VCaP (cell line): Measurements from ENCODE around the gene YPEL2.

ENCODE experiments used
- H3K27ac ChIP-seq: fragments of 450-650 bp; 2 replicates; pipeline ENCODE4 v1.5.1; 2017
- TF ChIP-seq, protein P1 (sequence below): fragments of 450-650 bp; conservative IDR thresholded peaks from 2 replicates; pipeline ENCODE4 v1.5.1; 2017; ENCODE audit warnings: mild to moderate bottlenecking, moderate library complexity

Gene YPEL2

GRCh38 chr17:59431601-59432000, 100.1 kb downstream of the YPEL2 start:
- TF ChIP-seq, protein P1, sequence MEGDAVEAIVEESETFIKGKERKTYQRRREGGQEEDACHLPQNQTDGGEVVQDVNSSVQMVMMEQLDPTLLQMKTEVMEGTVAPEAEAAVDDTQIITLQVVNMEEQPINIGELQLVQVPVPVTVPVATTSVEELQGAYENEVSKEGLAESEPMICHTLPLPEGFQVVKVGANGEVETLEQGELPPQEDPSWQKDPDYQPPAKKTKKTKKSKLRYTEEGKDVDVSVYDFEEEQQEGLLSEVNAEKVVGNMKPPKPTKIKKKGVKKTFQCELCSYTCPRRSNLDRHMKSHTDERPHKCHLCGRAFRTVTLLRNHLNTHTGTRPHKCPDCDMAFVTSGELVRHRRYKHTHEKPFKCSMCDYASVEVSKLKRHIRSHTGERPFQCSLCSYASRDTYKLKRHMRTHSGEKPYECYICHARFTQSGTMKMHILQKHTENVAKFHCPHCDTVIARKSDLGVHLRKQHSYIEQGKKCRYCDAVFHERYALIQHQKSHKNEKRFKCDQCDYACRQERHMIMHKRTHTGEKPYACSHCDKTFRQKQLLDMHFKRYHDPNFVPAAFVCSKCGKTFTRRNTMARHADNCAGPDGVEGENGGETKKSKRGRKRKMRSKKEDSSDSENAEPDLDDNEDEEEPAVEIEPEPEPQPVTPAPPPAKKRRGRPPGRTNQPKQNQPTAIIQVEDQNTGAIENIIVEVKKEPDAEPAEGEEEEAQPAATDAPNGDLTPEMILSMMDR: no peak
- H3K27ac ChIP-seq: no peak overlapping the region

DNA sequence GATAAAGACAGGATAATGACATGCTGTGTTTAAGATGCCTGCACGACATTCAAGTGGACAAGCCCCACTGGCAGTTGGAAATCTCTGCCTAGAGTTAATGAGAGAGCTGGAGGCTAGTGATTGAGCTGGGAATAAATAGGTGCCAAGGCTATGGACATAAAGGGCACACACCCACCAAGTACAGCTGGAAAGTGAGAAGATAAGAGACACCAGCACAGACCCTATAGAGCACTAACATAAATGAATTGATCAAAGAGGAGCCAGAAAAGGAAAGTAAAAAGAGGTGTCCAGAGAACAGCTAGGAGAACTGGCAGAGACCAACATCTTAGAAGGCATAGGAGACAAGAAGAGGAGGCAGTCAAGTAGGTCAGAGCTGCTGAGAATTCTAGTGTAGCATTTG, 101.2 kb downstream of the YPEL2 start:
- H3K27ac ChIP-seq: no peak overlapping the region
- TF ChIP-seq, protein P1: no peak

DNA sequence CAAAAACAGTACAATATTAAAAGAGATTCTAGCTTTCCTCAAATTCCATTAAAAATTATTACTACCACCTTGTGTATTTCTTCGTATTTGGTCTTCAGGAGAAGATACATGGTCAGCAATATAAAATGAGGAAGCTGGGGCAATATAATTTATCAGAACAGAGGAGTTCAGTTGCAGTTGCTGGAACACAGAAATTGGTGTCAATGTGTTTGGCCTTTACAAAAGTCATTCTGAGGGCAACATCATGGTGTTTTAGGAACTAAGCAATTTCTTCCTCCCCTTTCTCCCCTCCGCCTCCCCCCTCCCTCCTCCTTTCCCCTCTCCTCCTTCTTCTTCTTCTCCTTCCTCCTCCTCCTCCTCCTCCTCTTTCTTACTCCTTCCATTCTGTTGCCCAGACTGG, 102.1 kb downstream of the YPEL2 start:
- TF ChIP-seq, protein P1: no peak
- H3K27ac ChIP-seq: no peak overlapping the region

DNA sequence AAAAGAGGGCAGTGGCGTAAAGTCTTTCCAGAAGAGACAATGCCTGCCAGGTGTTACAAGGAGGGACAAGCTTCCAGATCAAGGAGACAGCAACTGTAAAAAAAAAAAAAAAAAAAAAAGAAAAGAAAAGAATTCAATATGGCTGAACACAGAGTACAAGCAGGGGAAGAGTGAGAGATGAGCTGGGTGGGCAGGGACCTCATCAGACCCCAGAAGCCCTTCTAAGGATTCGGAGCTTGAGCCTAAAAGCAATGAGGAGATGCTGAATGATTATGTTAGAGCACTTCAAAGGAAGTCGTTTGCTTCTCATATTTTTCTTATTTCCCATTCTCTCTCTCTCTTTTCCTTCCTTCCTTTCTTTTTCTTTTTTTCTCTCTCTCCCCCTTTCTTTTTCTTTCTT, 103.0 kb downstream of the YPEL2 start:
- TF ChIP-seq, protein P1: no peak
- H3K27ac ChIP-seq: no peak overlapping the region

DNA sequence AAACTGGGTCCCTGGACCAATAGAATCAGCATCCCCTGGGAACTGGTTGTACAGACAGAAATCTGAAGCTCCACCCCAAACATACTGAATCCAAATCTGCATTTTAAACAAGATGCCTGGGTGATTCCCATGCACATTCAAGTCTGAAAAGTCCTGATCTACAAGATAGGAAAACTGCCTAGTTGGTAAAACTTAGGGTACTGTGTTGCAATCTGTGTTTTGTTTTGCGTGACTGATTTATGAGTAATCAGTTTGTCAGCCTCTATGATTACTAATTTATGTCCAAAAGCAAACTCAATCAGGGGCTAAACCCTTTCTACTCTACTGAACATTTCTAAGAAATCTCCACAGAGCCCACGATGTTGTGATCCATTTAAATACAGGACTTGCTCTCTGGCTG, 103.8 kb downstream of the YPEL2 start:
- TF ChIP-seq, protein P1: no peak
- no peak overlapping the region for H3K27ac ChIP-seq

DNA sequence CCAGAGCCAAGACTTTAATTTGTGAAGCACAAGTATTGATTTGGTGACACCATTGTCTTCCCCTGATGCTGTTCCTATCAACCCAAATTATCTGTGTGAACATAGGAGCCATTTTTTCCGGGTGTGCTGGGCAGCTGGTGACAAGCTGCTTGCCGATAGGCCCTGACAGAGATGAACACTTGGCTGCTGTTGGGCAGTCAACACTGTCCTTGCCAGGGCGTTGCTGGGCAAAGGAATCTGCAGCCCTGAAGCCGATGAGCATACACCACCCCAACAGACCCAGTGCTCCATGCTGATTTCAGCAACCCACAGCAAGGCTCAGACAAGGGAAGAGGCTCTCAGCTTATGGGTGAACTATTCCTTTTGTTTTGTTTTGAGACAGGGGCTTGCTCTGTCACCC, 105.4 kb downstream of the YPEL2 start:
- TF ChIP-seq, protein P1: no peak
- H3K27ac ChIP-seq: no peak overlapping the region

- TF ChIP-seq, protein P1: no peak
- H3K27ac ChIP-seq: no peak overlapping the region
These were observed 106.4 kb downstream of the YPEL2 start for GRCh38 chr17:59437791-59438281.

- peak overlapping the region; percentile 11; the same call in 1 of the 2 replicates for H3K27ac ChIP-seq
- TF ChIP-seq, protein P1: no peak
These were observed 107.8 kb downstream of the YPEL2 start for GRCh38 chr17:59439262-59439661.
